ENCODE data around the gene CHAF1A.
A peak's percentile ranks its signal among the peaks of the same experiment; 100 is the strongest.

Gene CHAF1A

GRCh38 chr19:4405977-4406376, 3.5 kb downstream of the CHAF1A start:
- DNase-seq (ENCODE audit: low spot score) = no peak

GRCh38 chr19:4406626-4407025, 4.2 kb downstream of the CHAF1A start:
- DNase-seq (ENCODE audit: low spot score) = no peak

- DNase-seq (ENCODE audit: low spot score) = no peak
Observed at GRCh38 chr19:4409123-4409933, 6.9 kb downstream of the CHAF1A start.

GRCh38 chr19:4413588-4413987, 11.1 kb downstream of the CHAF1A start:
- no peak for DNase-seq (ENCODE audit: low spot score)

GRCh38 chr19:4414144-4414799, 11.8 kb downstream of the CHAF1A start:
- no peak for DNase-seq (ENCODE audit: low spot score)

GRCh38 chr19:4414800-4415321, 12.4 kb downstream of the CHAF1A start:
- DNase-seq (ENCODE audit: low spot score) = no peak

- no peak for DNase-seq (ENCODE audit: low spot score)
Observed at GRCh38 chr19:4415352-4415751, 12.9 kb downstream of the CHAF1A start.

- no peak for DNase-seq (ENCODE audit: low spot score)
Observed at GRCh38 chr19:4416268-4416667, 13.8 kb downstream of the CHAF1A start.

- DNase-seq (ENCODE audit: low spot score) = no peak
Observed at GRCh38 chr19:4423416-4424126, 21.1 kb downstream of the CHAF1A start.

- DNase-seq (ENCODE audit: low spot score) = no peak
Observed at GRCh38 chr19:4425537-4425936, 23.1 kb downstream of the CHAF1A start.

GRCh38 chr19:4428326-4428975, 26.0 kb downstream of the CHAF1A start:
- no peak for DNase-seq (ENCODE audit: low spot score)

- no peak for DNase-seq (ENCODE audit: low spot score)
Observed at GRCh38 chr19:4429256-4429655, 26.8 kb downstream of the CHAF1A start.

GRCh38 chr19:4429771-4430171, 27.3 kb downstream of the CHAF1A start:
- DNase-seq (ENCODE audit: low spot score) = no peak

GRCh38 chr19:4430760-4431159, 28.3 kb downstream of the CHAF1A start:
- DNase-seq (ENCODE audit: low spot score) = peak; percentile 80

- DNase-seq (ENCODE audit: low spot score) = no peak
Observed at GRCh38 chr19:4431296-4431695, 28.9 kb downstream of the CHAF1A start.

GRCh38 chr19:4431808-4432674, 29.6 kb downstream of the CHAF1A start:
- DNase-seq (ENCODE audit: low spot score) = peak; percentile 84

GRCh38 chr19:4432918-4433506, 30.6 kb downstream of the CHAF1A start:
- no peak for DNase-seq (ENCODE audit: low spot score)

- no peak for DNase-seq (ENCODE audit: low spot score)
Observed at GRCh38 chr19:4434391-4434790, 32.0 kb downstream of the CHAF1A start.

GRCh38 chr19:4436231-4436630, 33.8 kb downstream of the CHAF1A start:
- DNase-seq (ENCODE audit: low spot score) = no peak

GRCh38 chr19:4437103-4437502, 34.7 kb downstream of the CHAF1A start:
- no peak for DNase-seq (ENCODE audit: low spot score)

GRCh38 chr19:4439243-4439642, 36.8 kb downstream of the CHAF1A start:
- no peak for DNase-seq (ENCODE audit: low spot score)

Data from pons (tissue), 1 donor.